GM19468 (cell line): ENCODE data around the gene BSCL2.
"Not testable (repeated sequence)": the region's sequence is repeated elsewhere in the genome, so short reads cannot be mapped to it uniquely, and the experiment has no call there.

ENCODE experiments used
- ATAC-seq: cut with Tn5 transposase; IDR thresholded peaks from one replicate; pipeline ENCODE4 v1.9.1; 2021; ENCODE audit warnings: mild to moderate bottlenecking, moderate library complexity, moderate number of reproducible peaks; ENCODE audit not compliant: unreplicated experiment; ENCODE audit errors: extremely low read depth

The BSCL2 gene

DNA sequence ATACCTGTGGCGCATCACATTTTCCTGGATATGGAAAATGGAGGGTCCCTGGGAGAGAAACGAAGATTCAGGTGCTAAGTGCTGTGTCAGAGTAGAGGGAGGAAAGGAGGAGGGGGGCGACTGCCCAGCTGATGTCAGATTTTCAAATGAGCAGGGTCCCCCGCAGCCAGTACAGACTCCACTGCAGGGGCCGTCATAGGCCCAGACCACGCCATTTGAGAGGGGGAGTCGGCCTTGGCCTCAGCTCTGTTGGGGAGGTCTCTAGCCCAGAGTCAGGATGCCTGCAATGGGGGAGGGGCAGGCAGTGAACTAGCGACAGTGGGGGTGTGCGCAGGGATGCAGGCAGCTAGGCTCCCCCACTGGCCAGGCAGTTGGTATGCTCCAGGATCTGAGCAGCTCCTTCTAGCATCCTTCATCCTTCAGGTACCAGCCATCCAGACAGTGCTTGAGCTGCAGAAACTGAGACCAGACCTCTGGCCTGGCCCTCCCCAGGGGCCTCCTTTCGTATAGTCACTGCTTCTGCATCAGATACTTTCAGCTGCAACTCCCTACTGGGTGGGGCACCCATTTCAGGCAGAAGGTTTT is at the start of gene BSCL2, which contains the start of gene GNG3:
Gene BSCL2 (minus strand): TSS at position 148 of the 585 bp plus-strand sequence. CDS start 229 bp downstream, outside the sequence.
Gene GNG3 (plus strand): TSS at position 400 of the 585 bp plus-strand sequence. CDS start 620 bp downstream, outside the sequence.
- no peak for ATAC-seq

- no peak for ATAC-seq
Measured at GRCh38 chr11:62755086-62755615, 47.9 kb upstream of the BSCL2 start.

DNA sequence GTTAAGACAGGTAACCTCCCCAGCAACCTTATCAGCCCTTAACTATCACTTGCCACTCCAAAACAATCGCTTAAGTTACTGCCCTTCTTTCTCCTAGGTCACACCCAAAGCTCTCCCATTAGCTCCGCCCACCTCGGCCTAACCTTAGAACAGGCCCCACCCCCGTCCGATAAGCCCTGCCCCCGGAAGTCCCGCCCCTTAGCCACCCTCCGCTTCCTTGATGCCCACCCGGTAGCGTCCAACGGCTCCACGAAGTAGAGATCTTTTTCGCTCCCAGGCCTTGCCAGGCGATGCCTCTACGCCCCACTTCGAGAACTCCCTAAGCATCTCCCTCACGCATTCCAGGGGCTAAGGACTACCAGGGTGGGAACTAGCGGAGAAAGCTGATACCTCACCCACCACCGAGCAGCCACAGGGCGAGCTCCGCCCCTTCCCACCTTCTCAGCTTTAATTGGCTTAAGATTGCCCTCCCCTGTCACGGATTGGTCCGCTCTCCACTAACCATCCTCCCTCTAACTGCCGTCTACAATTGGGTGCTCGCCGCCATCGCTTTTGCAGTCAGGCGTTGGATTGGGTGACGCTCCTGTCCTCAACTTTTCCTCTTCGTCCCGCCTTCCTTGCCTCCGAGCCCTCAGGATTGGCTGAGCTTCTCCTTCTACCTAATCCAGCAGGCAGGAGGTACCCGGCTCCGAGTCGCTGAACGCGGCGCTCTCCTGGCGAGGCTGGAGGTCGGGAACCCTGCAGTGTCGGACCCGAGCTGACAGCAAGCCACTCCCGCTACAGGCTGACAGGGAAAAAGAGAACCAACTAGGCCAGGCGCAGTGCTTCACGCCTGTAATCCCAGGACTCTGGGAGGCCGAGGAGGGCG is 46.7 kb upstream of the BSCL2 start, which contains the start of gene ZBTB3:
Gene ZBTB3 (minus strand): TSS at position 425 of the 868 bp plus-strand sequence. CDS start 496 bp downstream, outside the sequence.
- ATAC-seq: peak; percentile 81

DNA sequence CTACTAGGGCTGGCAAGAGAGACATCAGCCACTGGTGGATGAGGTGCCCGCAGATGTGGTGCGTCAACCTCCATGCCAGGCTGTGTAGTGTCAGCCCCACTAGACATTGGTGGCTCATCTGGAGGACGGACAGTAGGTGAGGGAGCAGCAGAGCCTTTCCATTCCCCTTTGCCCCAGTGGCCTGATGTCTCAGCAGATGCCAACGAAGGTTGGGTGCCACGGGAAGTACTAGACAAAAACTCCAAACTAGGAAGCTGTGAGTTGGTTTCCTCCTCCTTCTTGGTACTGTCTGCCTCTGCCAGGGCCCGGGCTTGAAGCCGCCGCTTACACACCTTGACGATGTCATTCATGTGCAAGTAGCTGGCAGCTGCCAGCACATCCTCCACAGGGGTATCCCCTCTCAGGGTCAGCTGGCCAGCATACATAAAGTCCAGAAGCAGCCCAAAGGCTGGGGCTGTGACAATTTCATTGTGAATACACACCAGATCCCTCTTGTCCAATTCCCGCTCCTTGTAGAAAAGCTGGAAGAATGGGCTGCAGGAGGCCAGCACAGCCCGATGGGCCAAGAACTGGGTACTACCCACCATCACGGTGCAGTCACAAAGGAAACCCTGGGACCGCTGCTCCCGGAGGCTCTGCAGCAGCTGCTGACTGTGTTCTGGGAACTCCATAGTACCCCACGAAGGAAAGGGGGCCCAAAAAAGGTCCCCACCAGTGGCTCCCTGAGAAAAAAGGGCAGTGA is 45.9 kb upstream of the BSCL2 start:
- ATAC-seq: no peak

- no peak for ATAC-seq
Measured at GRCh38 chr11:62752177-62752785, 45.1 kb upstream of the BSCL2 start.

DNA sequence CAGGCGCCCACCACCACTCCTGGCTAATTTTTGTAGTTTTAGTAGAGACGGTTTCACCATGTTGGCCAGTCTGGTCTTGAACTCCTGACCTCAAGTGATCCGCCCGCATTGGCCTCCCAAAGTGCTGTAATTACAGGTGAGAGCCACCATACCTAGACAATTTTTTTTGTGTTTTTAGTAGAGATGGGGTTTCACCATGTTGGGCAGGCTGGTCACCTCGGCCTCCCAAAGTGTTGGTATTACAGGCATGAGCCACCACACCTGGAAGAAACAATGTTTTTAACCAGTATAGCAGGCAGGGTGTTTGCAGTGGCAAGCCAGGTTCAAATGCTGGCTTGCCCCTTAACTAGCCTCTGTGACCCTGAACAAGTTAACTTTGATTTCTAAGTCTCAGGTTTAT is 42.7 kb upstream of the BSCL2 start:
- not testable (repeated sequence) for ATAC-seq

GRCh38 chr11:62747475-62748160 is 40.4 kb upstream of the BSCL2 start:
- ATAC-seq: no peak

DNA sequence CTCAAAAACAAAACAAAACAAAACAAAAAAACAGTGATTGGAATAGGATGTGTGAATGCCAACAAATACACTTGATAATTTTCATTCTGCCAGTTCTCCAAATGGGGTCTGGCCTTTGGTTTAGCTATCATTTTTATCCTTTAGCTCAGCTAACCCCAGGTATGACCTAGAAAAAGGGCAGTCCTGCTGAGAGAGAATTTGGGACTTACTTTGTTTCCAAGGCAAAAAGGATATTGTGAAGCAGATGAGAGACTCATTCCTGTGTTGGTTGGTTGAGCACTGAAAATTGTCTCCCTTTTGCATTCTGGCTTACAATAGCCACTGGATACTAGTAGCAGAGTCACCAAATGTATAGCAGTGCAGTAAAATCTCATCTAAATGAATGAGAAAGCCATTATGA is 30.0 kb upstream of the BSCL2 start:
- ATAC-seq: no peak

GRCh38 chr11:62732830-62733229 is 25.6 kb upstream of the BSCL2 start:
- ATAC-seq: no peak

GRCh38 chr11:62730076-62730475 is 22.9 kb upstream of the BSCL2 start:
- ATAC-seq: not testable (repeated sequence)

DNA sequence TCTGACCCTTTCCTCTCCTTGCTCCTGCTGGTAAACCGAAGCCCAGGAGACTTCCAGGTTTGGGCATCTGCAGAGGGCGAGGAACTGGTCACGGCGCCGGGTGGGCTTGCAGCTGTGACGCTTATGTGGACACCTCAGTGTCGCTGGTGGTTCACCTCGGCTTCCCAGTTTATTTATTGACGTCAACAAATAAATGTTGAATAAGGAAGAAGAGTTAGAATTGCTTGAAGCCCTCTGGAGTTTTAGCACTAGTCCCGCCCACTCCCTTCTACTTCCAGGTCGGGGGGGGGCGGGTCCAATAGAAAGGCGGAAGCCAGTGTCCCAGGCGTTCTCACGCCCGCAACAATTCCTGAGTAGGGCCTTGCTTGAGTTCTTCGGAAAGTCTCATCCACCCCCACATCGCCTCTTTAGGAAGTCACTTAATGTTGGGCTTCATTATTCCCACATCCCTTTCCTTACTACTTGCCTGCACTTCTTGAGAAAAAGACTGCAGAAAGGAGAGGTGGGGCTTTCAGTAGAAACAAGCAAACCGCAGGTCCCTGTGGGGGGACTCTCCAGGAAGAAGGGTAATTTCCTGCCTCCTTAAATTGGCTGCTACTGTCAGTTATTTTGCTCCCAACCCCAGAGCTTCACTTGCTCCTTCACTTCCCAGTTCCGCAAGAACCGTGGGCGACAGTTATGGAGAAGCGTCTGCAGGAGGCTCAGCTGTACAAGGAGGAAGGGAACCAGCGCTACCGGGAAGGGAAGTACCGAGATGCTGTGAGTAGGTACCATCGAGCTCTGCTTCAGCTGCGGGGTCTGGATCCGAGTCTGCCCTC is 21.2 kb upstream of the BSCL2 start, which contains the start of gene TTC9C:
Gene TTC9C (plus strand): TSS at position 316 of the 818 bp plus-strand sequence. CDS start 363 bp downstream, at position 679.
- no peak for ATAC-seq

DNA sequence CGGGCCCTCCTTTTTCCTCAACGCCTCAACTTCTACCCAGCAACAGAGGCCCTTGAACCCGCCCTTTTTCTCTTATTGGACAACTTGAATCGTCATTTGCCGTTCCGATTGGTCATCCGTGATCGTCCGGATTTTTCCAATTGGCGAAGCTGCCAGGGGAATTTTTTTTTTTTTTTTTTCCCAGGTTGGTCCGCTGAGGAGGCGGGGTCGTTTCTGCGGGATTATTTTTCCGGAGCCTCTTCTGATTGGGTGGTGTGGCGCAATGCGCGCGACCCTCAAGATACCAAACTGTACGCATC is 20.6 kb upstream of the BSCL2 start:
- peak; percentile 6 for ATAC-seq

GRCh38 chr11:62727165-62727871 is 20.1 kb upstream of the BSCL2 start, which contains the start of gene HNRNPUL2:
Gene HNRNPUL2 (minus strand): TSS chr11:62727457. CDS start chr11:62727156, 301 bp downstream.
- ATAC-seq: peak; percentile 60

DNA sequence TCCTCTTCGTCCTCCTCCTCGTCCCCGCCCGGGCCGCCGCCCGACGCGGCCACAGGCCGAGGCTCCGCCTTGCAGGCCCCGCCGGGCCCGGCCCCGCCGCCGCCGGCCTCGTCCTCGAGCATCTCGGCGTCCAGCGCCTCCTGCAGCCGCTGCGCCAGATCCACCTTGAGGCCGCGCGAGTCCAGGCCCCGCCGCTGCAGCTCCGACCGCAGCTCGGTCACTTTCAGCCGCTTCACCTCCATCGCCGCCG is 19.6 kb upstream of the BSCL2 start:
- no peak for ATAC-seq

- peak; percentile 1 for ATAC-seq
Measured at GRCh38 chr11:62726156-62726914, 19.1 kb upstream of the BSCL2 start.

DNA sequence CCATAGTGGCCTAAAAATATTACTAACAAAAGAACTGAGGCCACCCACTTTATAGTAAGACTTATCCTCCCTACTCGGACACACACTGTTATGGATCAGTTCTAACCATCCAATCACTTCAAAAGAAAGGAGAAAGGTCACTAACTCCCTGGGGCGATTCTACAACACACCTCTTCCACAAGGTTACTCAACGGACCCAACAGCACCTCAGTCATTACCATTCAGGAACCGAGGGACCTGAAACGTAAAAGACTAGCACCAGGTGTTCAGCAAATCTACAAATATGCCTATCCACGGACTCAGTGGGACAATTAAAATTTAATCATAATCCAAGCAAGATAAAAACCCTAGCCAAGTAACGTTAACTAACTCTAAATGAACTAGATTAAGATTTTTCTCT is 18.4 kb upstream of the BSCL2 start:
- no peak for ATAC-seq

DNA sequence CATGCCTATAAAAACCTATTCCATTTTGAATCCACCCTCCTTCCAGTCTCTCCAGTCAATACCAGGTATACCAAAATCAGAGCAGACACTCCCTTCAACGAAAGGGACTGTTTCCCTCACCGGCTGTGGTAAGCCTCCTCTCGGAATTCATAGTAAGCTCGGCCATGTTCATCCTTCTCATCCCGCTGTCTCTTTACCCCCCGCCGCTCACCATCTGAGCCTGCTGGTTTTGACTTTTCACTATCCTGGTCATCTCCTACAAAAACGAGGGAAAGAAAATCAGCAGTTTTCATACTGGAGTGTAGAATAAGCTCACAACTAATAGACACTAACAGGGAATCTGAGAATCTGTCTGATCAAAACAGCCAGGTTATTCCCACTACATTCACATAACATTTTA is 16.9 kb upstream of the BSCL2 start:
- ATAC-seq: no peak
